Adipocyte (in vitro differentiated cells): Measurements from ENCODE around the gene ANO9.
A peak's percentile ranks its signal among the peaks of the same experiment; 100 is the strongest.

Experiments
- DNase-seq: peaks from one replicate; pipeline ENCODE4 v3.0.0-alpha.2; 2015; ENCODE audit warnings: low read depth
- H3K27me3 ChIP-seq: replicated peaks from 2 replicates; pipeline ENCODE4 v1.7.0; 2013; ENCODE audit warnings: mild to moderate bottlenecking, low read length, moderate library complexity; ENCODE audit not compliant: control insufficient read depth, insufficient read depth
- H3K36me3 ChIP-seq: 2 replicates; pipeline ENCODE4 v1.7.0; 2013; ENCODE audit warnings: low read length, mild to moderate bottlenecking, moderate library complexity; ENCODE audit not compliant: control insufficient read depth, insufficient read depth, severe bottlenecking
- H3K4me1 ChIP-seq: 2 replicates; pipeline ENCODE4 v1.7.0; 2013; ENCODE audit warnings: mild to moderate bottlenecking, low read length, moderate library complexity; ENCODE audit not compliant: control insufficient read depth, insufficient read depth
- H3K4me3 ChIP-seq: 2 replicates; pipeline ENCODE4 v1.7.0; 2013; ENCODE audit warnings: mild to moderate bottlenecking, low read length, moderate library complexity
- H3K9ac ChIP-seq: 2 replicates; pipeline ENCODE4 v1.7.0; 2013; ENCODE audit warnings: mild to moderate bottlenecking, low read length, moderate library complexity
- H3K9me3 ChIP-seq: 2 replicates; pipeline ENCODE4 v1.7.0; 2013; ENCODE audit warnings: mild to moderate bottlenecking, low read length, moderate library complexity; ENCODE audit not compliant: control insufficient read depth

The ANO9 gene

GRCh38 chr11:457111-457760 lies 15.4 kb upstream of the ANO9 start:
- Histone ChIP-seq H3K9ac (no peak overlapping the region), H3K27me3 (no peaks in the 10 kb centered on the region), H3K4me1 (no peaks in the 10 kb centered on the region), H3K4me3 (no peak overlapping the region), H3K9me3 (no peaks in the 10 kb centered on the region), H3K36me3 (peaks cover 21% of the 10 kb centered on the region)
- no peak for DNase-seq

- peaks cover 21% of the 10 kb centered on the region for H3K36me3 ChIP-seq
These were observed 14.7 kb upstream of the ANO9 start for GRCh38 chr11:456533-456932.

GRCh38 chr11:455566-456147 lies 13.8 kb upstream of the ANO9 start:
- Histone ChIP-seq H3K4me3 (no peak overlapping the region), H3K27me3 (no peaks in the 10 kb centered on the region), H3K36me3 (peaks cover 17% of the 10 kb centered on the region), H3K9ac (no peak overlapping the region), H3K4me1 (peaks cover 8% of the 10 kb centered on the region), H3K9me3 (no peaks in the 10 kb centered on the region)
- no peak for DNase-seq

More at GRCh38 chr11:456533-456932, 14.7 kb upstream of the ANO9 start:
- H3K9ac ChIP-seq, result no peak overlapping the region
- H3K4me3 ChIP-seq, result no peak overlapping the region
- H3K27me3 ChIP-seq, result no peaks in the 10 kb centered on the region
- no peaks in the 10 kb centered on the region for H3K9me3 ChIP-seq
- no peak for DNase-seq
- H3K4me1 ChIP-seq, result peaks cover 3% of the 10 kb centered on the region

GRCh38 chr11:454801-455565 lies 13.2 kb upstream of the ANO9 start:
- no peaks in the 10 kb centered on the region for H3K27me3 ChIP-seq
- no peaks in the 10 kb centered on the region for H3K9me3 ChIP-seq
- no peak overlapping the region for H3K9ac ChIP-seq
- H3K4me1 ChIP-seq, result peaks cover 8% of the 10 kb centered on the region
- H3K4me3 ChIP-seq, result no peak overlapping the region
- DNase-seq, result no peak
- peaks cover 12% of the 10 kb centered on the region for H3K36me3 ChIP-seq

- Histone ChIP-seq H3K27me3 (no peaks in the 10 kb centered on the region), H3K9ac (no peak overlapping the region), H3K36me3 (peaks cover 10% of the 10 kb centered on the region), H3K4me1 (peaks cover 13% of the 10 kb centered on the region), H3K9me3 (no peaks in the 10 kb centered on the region), H3K4me3 (no peak overlapping the region)
- no peak for DNase-seq
These were observed 12.2 kb upstream of the ANO9 start for GRCh38 chr11:454043-454442.

GRCh38 chr11:453564-453963 lies 11.8 kb upstream of the ANO9 start:
- Histone ChIP-seq H3K36me3 (peaks cover 10% of the 10 kb centered on the region), H3K4me1 (peaks cover 18% of the 10 kb centered on the region), H3K4me3 (no peak overlapping the region), H3K9me3 (no peaks in the 10 kb centered on the region), H3K27me3 (no peaks in the 10 kb centered on the region), H3K9ac (no peak overlapping the region)
- DNase-seq, result no peak

- H3K27me3 ChIP-seq, result no peaks in the 10 kb centered on the region
- no peak overlapping the region for H3K9ac ChIP-seq
- peaks cover 20% of the 10 kb centered on the region for H3K4me1 ChIP-seq
- peaks cover 10% of the 10 kb centered on the region for H3K36me3 ChIP-seq
- no peaks in the 10 kb centered on the region for H3K9me3 ChIP-seq
- no peak for DNase-seq
- H3K4me3 ChIP-seq, result no peak overlapping the region
These were observed 11.2 kb upstream of the ANO9 start for GRCh38 chr11:452916-453527.

- Histone ChIP-seq H3K4me1 (peaks cover 20% of the 10 kb centered on the region), H3K4me3 (no peak overlapping the region)
These were observed 10.5 kb upstream of the ANO9 start for GRCh38 chr11:452203-452744.

GRCh38 chr11:451738-452137 lies 9.9 kb upstream of the ANO9 start:
- Histone ChIP-seq H3K4me1 (peaks cover 20% of the 10 kb centered on the region), H3K9ac (peak overlapping the region; percentile 95), H3K4me3 (peak overlapping the region; percentile 89), H3K36me3 (peaks cover 10% of the 10 kb centered on the region), H3K9me3 (no peaks in the 10 kb centered on the region), H3K27me3 (no peaks in the 10 kb centered on the region)
- no peak for DNase-seq

More at GRCh38 chr11:452203-452744, 10.5 kb upstream of the ANO9 start:
- no peaks in the 10 kb centered on the region for H3K27me3 ChIP-seq
- H3K9ac ChIP-seq, result no peak overlapping the region
- no peak for DNase-seq
- peaks cover 10% of the 10 kb centered on the region for H3K36me3 ChIP-seq
- H3K9me3 ChIP-seq, result no peaks in the 10 kb centered on the region

GRCh38 chr11:450809-451451 lies 9.1 kb upstream of the ANO9 start:
- Histone ChIP-seq H3K27me3 (no peaks in the 10 kb centered on the region), H3K4me1 (peaks cover 20% of the 10 kb centered on the region), H3K36me3 (peaks cover 10% of the 10 kb centered on the region), H3K9me3 (no peaks in the 10 kb centered on the region), H3K4me3 (peak overlapping the region; percentile 89), H3K9ac (peak overlapping the region; percentile 95)
- DNase-seq, result peak; percentile 78
